Measurements from ENCODE around the gene ITSN2. TPM values are rescaled to one million over a fixed set of nuclear protein-coding genes. Genes with fewer than 3 reads are reported as not detected.

ITSN2 gene
- total RNA-seq, 4 donors from 2014 or later = 33.9 to 66.7 (median 42.4) TPM

DNA sequence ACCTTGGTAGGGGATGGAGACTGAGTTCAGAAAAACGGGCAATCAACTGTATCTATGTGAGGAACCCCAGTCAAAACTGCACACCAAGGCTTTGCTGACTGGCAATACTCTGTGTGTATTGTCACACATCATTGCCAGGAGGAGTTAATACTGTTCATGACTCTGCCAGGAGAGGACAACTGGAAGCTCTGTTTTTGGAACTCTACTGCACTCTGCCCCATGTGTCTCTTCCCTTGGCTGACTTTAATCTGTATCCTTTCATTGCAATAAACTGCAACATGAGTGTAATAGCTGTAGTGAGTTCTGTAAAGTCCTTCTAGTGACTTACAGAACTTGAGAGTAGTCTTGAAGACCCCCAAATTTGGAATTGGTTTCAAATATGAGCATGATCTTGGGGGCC, 113.2 kb downstream of the ITSN2 start:
- no peak overlapping the region for H3K4me3 ChIP-seq
- H3K9me3 ChIP-seq = no peaks in the 10 kb centered on the region
- DNase-seq = no peak
- TF ChIP-seq POLR2A (IDR thresholded peaks at IDR 0.05) (no peak), CTCF (IDR thresholded peaks at IDR 0.05 in 4 of 5, conservative IDR thresholded peaks at IDR 0.05 in 1 of 5) (no peak)
- in situ Hi-C loops (cut with MboI; ENCODE audit: low sequenced_read_pairs in 4 of 4) = no loop called here
- no peak overlapping the region for H3K27ac ChIP-seq
- H3K36me3 ChIP-seq = peaks cover 4 to 73% of the 10 kb centered on the region in 2 donors
- H3K27me3 ChIP-seq = no peaks in the 10 kb centered on the region
- intact Hi-C loops (cut with DNase I; ENCODE audit: low total_unique reads) = no loop called here
- ATAC-seq = no peak
- H3K4me1 ChIP-seq = no peaks in the 10 kb centered on the region

- no peak for TF ChIP-seq CTCF (IDR thresholded peaks at IDR 0.05 in 4 of 5, conservative IDR thresholded peaks at IDR 0.05 in 1 of 5)
- TF ChIP-seq POLR2A (IDR thresholded peaks at IDR 0.05) = no peak
- H3K4me1 ChIP-seq = no peaks in the 10 kb centered on the region
- no peak overlapping the region for H3K4me3 ChIP-seq
- peaks cover 4 to 74% of the 10 kb centered on the region in 2 donors for H3K36me3 ChIP-seq
- H3K27ac ChIP-seq = no peak overlapping the region
- no peaks in the 10 kb centered on the region for H3K9me3 ChIP-seq
- in situ Hi-C loops (cut with MboI; ENCODE audit: low sequenced_read_pairs in 4 of 4) (no loop called here), intact Hi-C loops (cut with DNase I; ENCODE audit: low total_unique reads) (no loop called here)
- no peaks in the 10 kb centered on the region for H3K27me3 ChIP-seq
- DNase-seq (no peak), ATAC-seq (no peak)
Measured at GRCh38 chr2:24245986-24246776, 114.2 kb downstream of the ITSN2 start.

GRCh38 chr2:24241528-24241927, 118.8 kb downstream of the ITSN2 start:
- Histone ChIP-seq H3K9me3 (no peaks in the 10 kb centered on the region), H3K4me1 (no peaks in the 10 kb centered on the region), H3K4me3 (no peak overlapping the region), H3K27me3 (no peaks in the 10 kb centered on the region), H3K27ac (no peak overlapping the region), H3K36me3 (peaks cover 4 to 31% of the 10 kb centered on the region in 2 donors)
- in situ Hi-C loops (cut with MboI; ENCODE audit: low sequenced_read_pairs in 4 of 4) (no loop called here), intact Hi-C loops (cut with DNase I; ENCODE audit: low total_unique reads) (no loop called here)
- no peak for ATAC-seq
- no peak for TF ChIP-seq CTCF (IDR thresholded peaks at IDR 0.05 in 4 of 5, conservative IDR thresholded peaks at IDR 0.05 in 1 of 5)
- no peak for TF ChIP-seq POLR2A (IDR thresholded peaks at IDR 0.05)
- DNase-seq = no peak

GRCh38 chr2:24239553-24239952, 120.8 kb downstream of the ITSN2 start:
- Histone ChIP-seq H3K27me3 (no peaks in the 10 kb centered on the region), H3K9me3 (no peaks in the 10 kb centered on the region), H3K4me3 (no peak overlapping the region), H3K27ac (no peak overlapping the region), H3K36me3 (peaks cover 0 to 18% of the 10 kb centered on the region in 2 donors), H3K4me1 (no peaks in the 10 kb centered on the region)
- no peak for TF ChIP-seq POLR2A (IDR thresholded peaks at IDR 0.05)
- no peak for TF ChIP-seq CTCF (IDR thresholded peaks at IDR 0.05 in 4 of 5, conservative IDR thresholded peaks at IDR 0.05 in 1 of 5)
- intact Hi-C loops (cut with DNase I; ENCODE audit: low total_unique reads) = no loop called here
- ATAC-seq (no peak), DNase-seq (no peak)
- in situ Hi-C loops (cut with MboI; ENCODE audit: low sequenced_read_pairs in 4 of 4) = loop anchor here (5.0 to 10.0 kb wide), 3 partner anchors 138 to 155 kb away; no protein-coding TSS in a partner anchor
